GM21786 (cell line): ENCODE measurements around the gene PCSK2.

ENCODE experiments used
- ATAC-seq: cut with Tn5 transposase; IDR thresholded peaks from one replicate; pipeline ENCODE4 v1.9.1; 2021; ENCODE audit not compliant: unreplicated experiment

The PCSK2 gene

DNA sequence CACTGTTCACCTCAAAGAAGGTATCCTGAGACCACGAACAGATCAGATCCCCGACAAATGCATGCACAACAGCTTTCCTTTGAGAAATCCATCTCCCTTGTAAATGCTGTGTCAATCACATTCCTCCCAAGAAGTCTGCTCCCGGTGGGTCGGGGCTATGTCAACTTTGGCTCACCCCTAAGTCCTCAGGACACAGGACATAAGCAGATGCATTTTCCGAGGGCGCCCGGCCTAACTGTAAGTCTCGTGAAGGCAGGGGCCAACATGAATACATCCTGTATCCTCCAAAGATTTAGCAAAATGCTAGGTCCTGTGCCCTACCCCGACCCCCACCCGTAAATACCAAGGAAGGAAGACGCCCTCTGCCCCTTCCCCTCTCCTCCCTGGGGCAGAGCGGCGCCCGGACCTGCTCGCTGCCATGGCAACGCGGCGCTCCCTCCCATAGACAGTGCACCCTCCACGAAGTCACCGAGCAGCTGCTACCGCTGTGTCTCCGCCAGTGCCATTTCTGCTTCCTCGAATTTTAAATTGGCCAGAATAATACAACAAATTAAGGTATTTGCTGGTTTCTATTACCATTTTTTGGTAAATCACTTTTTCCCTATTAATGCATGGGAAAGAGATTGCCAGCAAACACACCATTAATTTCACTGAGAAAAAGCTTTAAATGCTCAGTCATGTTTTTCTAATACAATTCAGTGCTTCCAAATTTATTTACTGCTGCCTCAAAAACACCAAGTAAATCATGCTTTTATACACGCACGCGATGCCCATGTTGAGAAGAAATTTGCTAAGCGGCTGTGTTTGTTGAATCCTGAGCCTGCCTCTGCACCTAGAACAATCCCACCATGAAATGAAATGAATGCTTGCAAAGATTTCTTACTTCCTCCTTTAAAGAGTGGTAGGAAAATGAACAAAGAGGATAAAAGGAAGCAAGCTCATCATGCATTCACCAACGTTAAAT, 100.6 kb downstream of the PCSK2 start:
- ATAC-seq: no peak

GRCh38 chr20:17334932-17335331, 108.1 kb downstream of the PCSK2 start:
- ATAC-seq: no peak

GRCh38 chr20:17339000-17339399, 112.2 kb downstream of the PCSK2 start:
- no peak for ATAC-seq

DNA sequence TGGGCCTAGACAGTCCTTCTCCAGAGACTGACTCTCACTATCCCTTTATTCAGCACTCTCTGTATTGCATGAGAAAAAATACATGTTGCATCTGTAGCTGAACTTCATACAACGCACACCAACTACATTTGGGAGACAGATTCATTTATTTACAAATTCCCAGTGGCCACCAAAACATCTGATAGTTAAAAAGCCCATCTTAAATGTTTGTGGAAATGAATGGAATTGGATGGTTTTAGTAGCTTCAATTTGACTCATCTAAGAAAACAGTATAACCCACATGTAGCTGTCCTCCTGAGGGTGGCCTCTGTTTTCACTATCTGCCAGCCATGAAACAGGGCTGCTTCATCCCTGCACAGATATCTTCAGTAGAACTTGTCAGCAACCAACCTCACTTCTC, 116.3 kb downstream of the PCSK2 start:
- no peak for ATAC-seq

- ATAC-seq: no peak
These were observed 117.0 kb downstream of the PCSK2 start for GRCh38 chr20:17343656-17344452.

DNA sequence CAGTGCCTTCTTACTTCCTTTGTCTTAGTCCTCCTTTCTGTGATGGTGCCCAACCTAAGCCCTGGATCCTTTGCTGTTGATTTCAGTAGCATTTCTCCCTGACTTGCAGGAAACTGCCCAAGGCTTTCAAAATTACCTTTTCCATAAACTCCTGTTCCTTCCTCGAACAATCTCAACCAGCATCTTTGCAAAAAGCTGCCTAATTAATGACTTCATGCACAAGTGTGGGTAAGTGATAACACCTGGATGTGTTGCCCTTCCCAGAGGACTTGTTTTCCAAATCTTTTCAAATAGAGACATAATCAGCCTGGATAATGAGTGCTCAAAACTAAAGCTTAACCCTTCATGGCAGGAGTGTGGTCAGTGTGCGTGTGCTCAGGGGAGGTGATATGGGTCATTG, 118.0 kb downstream of the PCSK2 start:
- no peak for ATAC-seq

DNA sequence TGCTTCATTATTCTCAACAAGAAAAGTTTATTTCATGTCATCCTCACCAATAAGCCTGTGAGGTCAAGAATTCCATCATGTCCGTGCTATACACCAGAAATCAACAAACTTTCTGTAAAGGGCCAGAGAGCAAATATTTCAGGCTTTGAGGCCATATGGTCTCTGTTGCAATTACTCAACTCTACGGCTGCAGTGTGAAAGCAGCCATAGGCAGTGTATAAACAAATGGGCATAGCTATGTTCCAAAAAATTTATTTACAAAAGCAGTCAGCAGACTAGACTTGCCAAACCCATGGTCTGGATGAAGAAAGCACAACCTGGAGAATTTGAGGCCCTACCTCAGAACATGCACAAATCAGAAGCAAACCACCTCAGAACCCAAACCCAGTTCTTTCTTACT, 118.5 kb downstream of the PCSK2 start:
- no peak for ATAC-seq

GRCh38 chr20:17350321-17350720, 123.5 kb downstream of the PCSK2 start:
- ATAC-seq: no peak

DNA sequence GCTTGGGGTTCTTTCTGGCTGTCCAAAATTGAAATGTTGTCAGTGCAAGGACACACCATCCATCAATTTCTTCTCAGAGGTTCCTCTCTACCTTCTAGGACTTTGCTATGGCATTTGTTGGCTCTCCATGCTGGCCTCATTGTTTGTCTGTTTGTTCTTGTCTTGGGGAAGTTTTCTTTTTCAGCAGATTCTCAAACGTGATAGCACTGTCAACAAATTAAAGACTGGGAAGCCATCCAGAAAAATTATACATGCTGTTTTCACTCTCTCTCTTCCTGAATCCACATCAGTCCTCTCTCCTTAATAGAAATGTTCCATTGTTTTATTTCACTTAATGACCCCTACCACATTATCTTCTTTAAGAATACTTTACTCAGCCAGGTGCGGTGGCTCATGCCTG, 130.4 kb downstream of the PCSK2 start:
- ATAC-seq: no peak

GRCh38 chr20:17358854-17359253, 132.0 kb downstream of the PCSK2 start:
- ATAC-seq: no peak

GRCh38 chr20:17364681-17365080, 137.8 kb downstream of the PCSK2 start:
- ATAC-seq: no peak

GRCh38 chr20:17365831-17366230, 139.0 kb downstream of the PCSK2 start:
- ATAC-seq: no peak

DNA sequence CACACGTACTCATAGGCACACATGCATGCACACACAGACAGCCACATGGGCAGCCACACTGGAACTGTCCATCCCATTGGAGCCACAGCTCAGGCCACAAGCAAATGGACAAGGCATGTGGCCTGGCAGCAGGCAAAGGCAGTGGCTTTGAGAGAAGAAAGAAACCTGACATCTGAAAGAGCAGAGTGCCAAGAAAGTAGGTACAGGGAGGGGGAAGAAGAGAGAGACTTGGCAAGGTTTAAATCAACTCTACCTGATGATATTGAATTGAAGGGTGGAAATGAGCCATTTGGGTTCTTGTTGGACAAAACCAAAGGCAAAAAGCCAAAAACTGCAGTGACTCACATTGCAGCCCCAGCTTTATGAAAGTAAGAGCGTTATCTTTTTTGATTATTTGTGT, 142.7 kb downstream of the PCSK2 start:
- ATAC-seq: no peak

GRCh38 chr20:17372806-17373440, 146.1 kb downstream of the PCSK2 start:
- no peak for ATAC-seq

DNA sequence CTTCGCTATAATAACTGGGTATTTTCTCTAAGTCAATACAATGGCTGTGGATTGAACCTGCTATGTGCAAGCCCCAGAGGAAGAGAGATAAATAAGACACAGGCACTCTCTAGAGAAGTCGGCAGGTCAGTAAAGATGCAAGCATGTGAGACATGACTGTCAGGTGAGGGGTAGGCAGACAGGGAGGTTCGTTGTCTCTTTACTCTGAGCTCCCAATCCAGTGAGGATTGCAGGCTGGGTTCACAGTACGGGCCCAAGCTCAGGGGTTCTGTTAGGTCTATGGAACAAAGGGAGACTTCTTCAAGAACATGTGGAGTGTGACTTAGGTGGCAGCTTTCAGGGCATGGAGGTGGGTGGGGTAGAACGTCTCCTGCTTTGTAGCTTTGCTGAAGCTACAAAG, 147.2 kb downstream of the PCSK2 start:
- ATAC-seq: no peak

GRCh38 chr20:17376031-17376430, 149.2 kb downstream of the PCSK2 start:
- no peak for ATAC-seq

DNA sequence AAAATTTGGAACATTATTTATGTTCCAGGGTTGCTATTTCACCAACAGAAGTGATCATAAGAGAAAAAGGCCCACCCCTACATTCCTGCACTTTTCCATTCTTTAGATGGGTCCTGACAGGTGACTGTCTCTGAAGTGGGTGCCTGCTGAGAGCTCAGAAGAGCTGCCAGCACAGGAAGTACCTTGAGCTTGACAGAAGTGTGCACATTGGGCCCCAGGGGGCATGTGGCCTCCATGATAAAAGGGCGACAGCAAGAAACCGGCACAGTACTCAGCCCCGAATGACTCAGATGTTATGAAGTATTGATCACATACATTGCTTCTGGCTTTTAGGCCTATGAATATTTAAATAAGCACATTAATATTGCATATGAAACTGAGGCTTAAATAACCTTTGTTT, 150.4 kb downstream of the PCSK2 start:
- no peak for ATAC-seq

- no peak for ATAC-seq
These were observed 152.8 kb downstream of the PCSK2 start for GRCh38 chr20:17379651-17380050.

GRCh38 chr20:17380801-17381200, 154.0 kb downstream of the PCSK2 start:
- ATAC-seq: no peak

DNA sequence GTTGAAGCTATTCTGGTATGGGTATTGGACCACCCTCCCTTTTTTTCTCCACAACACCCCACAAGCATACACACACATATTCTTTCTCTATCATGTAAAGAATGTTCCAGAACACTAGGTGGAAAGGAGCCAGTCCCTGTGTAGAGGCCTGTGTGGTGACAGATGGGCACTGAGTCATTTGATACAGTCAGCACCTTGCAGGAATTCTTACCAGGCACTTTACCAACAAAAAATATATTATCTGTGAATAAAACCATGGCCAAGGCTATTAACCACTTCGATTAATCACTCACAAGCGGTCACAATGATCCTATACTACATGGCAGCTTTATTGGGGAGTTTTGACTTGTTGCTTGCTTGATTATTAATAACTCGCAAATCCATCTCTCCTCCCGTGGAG, 154.9 kb downstream of the PCSK2 start:
- ATAC-seq: no peak

DNA sequence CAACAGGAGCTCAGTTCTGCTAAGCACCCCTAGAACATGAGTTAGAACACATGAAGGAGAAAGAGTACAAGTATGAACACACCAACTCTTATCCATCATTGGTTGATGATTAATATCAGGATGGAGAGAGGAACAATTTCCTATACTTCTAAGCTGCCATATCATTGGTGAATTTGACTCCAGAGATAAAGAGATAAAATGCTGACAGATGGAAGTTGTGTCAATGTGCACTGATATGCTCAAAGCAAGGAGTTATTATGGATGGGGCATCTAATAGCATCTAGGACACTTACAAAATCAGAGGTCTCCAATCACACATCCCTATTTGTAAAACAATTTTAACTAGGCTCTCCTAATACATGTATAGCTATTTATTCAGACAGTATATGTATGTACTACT, 159.0 kb downstream of the PCSK2 start:
- ATAC-seq: no peak

DNA sequence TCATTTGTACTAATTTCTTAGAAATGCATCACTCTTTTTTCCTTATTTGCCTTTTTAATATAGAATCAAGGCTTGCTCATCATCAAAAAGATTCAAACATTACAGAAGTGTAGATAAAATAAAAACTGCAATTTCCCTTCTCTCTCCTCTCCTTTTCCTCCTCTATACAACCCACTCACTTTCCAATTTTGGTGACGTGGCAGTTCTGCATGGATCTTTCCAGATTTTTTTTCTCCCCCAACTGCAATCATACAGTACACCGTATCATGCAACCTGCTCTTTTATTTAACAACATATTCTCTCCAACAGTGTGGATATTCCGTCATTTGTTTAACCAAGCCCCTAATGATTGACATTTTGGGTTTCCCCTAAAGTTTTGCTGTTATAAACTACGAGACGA, 163.8 kb downstream of the PCSK2 start:
- ATAC-seq: no peak
